Body of pancreas (tissue), 4 donors: ENCODE data around the gene CCDC117. TPM values are rescaled to one million over a fixed set of nuclear protein-coding genes. Genes with fewer than 3 reads are reported as not detected.
A peak's percentile ranks its signal among the peaks of the same experiment; 100 is the strongest.

ENCODE experiments used
- ATAC-seq: fragments of 150-250 bp; one replicate; pipeline ENCODE4 v1.9.1; 2016
- DNase-seq, 4 donors: peaks; one replicate each; pipeline ENCODE4 v3.0.0-alpha.2; 2019
- H3K27ac ChIP-seq, 4 donors: fragments of 200-600 bp; sonication (generic); 1 replicate in 3 of 4; 2 replicates in 1 of 4; pipeline versions ENCODE4 v1.5.1 to v1.6.1; 2016 to 2019; ENCODE audit warnings: mild to moderate bottlenecking in 1 of 4, mixed read lengths in 1 of 4, moderate library complexity in 1 of 4
- H3K27me3 ChIP-seq, 2 donors: fragments of 200-600 bp; sonication (generic); one replicate each; pipeline ENCODE4 v1.6.0; 2016; ENCODE audit warnings: mild to moderate bottlenecking in 1 of 2
- H3K36me3 ChIP-seq, 2 donors: fragments of 200-600 bp; sonication (generic); replicated peaks in 1 of 2; 2 replicates each; pipeline ENCODE4 v1.5.1; 2016; ENCODE audit warnings: low read depth in 2 of 2; ENCODE audit not compliant: insufficient read depth in 1 of 2
- H3K4me1 ChIP-seq: fragments of 200-600 bp; sonication (generic); one replicate; pipeline ENCODE4 v1.6.0; 2016
- H3K4me3 ChIP-seq, 2 donors: fragments of 200-600 bp; sonication (generic); 1 replicate in 1 of 2; 2 replicates in 1 of 2; pipeline ENCODE4 v1.5.1; 2016 to 2019
- H3K9me3 ChIP-seq, 3 donors: fragments of 200-600 bp; sonication (generic); 1 replicate in 2 of 3; 2 replicates in 1 of 3; pipeline ENCODE4 v1.5.1; 2016
- POLR2A ChIP-seq, 3 donors: fragments of 450-650 bp; IDR thresholded peaks; one replicate each; pipeline ENCODE4 v1.6.1; 2016; ENCODE audit warnings: antibody characterized with exemption in 3 of 3, mild to moderate bottlenecking in 2 of 3
- WGBS, 2 donors: methylation state at CpG; one replicate each; pipeline ENCODE4 v1.1.5; 2017; 5-methylcytosine and 5-hydroxymethylcytosine counted together
- intact Hi-C: fragments of 100-400 bp; cut with DNase I; formaldehyde crosslinking; loops from one replicate; pipeline ENCODE4 v1.15.1; 2023
- total RNA-seq, 2 donors: library from RNA; depleted of rRNA; stranded (reverse); fragments of >200 nt; gene quantifications; one replicate each; pipeline ENCODE4 v1.1.0, GENCODE V29; 2016
- TF ChIP-seq, protein P1 (sequence below), 7 experiments: fragments of 450-650 bp in 4 of 7; fragments of 200-600 bp in 3 of 7; sonication (generic) in 3 of 7; IDR thresholded peaks; one replicate each; pipeline ENCODE4 v1.5.1; 2016 to 2019; ENCODE audit warnings: antibody characterized with exemption in 7 of 7

The CCDC117 gene
- total RNA-seq, 2 donors from 2014 or later: 13.8 to 16.3 TPM

DNA sequence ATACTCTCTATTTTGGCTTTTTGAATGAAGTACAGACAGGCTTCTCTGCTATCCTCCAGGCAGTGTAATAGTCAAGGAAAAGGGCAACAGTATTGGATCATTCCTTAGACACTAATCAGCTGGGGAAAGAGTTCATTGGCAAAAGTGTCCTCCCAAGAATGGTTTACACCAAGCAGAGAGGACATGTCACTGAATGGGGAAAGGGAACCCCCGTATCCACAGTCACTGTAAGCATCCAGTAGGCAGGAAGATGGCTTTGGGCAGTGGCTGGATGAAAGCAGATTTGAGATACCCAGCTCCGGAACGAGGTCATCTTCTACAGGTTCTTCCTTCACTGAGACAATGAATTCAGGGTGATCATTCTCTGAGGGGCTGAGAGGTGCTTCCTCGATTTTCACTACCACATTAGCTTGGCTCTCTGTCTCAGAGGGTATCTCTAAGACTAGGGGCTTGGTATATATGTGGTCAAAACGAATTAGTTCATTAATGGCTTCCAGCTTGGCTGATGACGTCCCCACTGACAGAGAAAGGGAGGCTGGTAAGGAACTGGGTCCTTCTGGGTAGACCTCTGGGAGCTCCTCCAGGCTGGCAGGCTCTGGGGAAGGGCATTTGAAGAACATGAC is 22.7 kb downstream of the CCDC117 start:
- peaks cover 16 to 32% of the 10 kb centered on the region in 2 donors for H3K36me3 ChIP-seq
- ATAC-seq: no peak
- H3K4me3 ChIP-seq: peak overlapping the region; percentile 8 to 21
- peak in 1 of 4 donors; percentile 45 for DNase-seq
- H3K4me1 ChIP-seq: peaks cover 55% of the 10 kb centered on the region
- H3K27ac ChIP-seq: peak overlapping the region; percentile 53 to 100 (median 100)
- TF ChIP-seq POLR2A (IDR thresholded peaks at IDR 0.05): no peak
- TF ChIP-seq, protein P1, sequence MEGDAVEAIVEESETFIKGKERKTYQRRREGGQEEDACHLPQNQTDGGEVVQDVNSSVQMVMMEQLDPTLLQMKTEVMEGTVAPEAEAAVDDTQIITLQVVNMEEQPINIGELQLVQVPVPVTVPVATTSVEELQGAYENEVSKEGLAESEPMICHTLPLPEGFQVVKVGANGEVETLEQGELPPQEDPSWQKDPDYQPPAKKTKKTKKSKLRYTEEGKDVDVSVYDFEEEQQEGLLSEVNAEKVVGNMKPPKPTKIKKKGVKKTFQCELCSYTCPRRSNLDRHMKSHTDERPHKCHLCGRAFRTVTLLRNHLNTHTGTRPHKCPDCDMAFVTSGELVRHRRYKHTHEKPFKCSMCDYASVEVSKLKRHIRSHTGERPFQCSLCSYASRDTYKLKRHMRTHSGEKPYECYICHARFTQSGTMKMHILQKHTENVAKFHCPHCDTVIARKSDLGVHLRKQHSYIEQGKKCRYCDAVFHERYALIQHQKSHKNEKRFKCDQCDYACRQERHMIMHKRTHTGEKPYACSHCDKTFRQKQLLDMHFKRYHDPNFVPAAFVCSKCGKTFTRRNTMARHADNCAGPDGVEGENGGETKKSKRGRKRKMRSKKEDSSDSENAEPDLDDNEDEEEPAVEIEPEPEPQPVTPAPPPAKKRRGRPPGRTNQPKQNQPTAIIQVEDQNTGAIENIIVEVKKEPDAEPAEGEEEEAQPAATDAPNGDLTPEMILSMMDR (IDR thresholded peaks at IDR 0.05): no peak
- 22 to 35% methylated on average over 4 to 6 of the region's 6 CpGs for WGBS, 2 donors
- H3K27me3 ChIP-seq: no peaks in the 10 kb centered on the region
- H3K9me3 ChIP-seq: no peaks in the 10 kb centered on the region
- intact Hi-C loops: no loop called here

DNA sequence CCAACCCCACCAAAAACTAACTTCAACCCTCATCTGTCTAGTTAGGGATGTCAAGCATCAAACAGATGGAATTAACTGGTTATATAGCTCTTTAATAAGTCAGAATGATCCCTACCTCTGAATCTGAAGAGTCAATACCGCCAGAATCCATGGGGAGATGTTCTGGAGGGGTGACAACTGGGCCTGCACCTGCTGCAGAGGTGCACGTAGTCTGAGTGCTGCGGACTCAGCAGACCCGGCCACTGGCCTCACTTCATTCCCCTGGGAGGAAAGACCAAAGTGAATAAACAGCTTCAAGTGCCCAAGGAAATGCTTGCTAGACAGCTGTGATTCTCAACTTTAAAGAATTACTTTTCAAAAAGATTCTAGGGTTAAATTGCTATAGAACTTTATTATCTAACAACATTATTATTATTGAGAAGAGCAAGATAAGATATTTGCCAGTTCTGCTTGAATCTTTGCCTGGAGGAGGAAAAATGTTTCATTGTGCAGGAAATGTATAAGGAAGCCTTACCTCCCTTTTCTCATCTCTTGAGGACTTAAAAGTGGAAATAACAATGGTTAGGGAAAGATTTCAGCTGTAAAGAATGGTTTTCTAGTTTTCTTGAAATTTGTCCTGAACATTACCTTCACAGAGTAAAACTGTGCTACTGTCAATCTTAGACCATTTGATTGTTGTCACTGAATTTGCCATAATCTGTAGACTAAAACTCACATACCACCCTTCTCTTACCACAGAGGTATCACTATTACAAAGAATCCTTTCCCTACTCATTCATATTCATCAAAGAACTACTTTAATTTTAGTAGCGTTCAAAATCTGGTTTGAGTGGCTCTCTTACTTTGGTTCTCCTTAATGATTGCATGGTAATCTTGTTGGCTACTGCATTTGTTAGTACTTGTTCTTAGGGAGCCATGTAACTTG is 23.7 kb downstream of the CCDC117 start:
- intact Hi-C loops: no loop called here
- peaks cover 16 to 32% of the 10 kb centered on the region in 2 donors for H3K36me3 ChIP-seq
- peak in 1 of 3 donors; percentile 24 for TF ChIP-seq POLR2A (IDR thresholded peaks at IDR 0.05)
- TF ChIP-seq, protein P1 (IDR thresholded peaks at IDR 0.05): no peak
- peaks cover 52% of the 10 kb centered on the region for H3K4me1 ChIP-seq
- no peaks in the 10 kb centered on the region for H3K27me3 ChIP-seq
- DNase-seq (peak in 1 of 4 donors; percentile 35), ATAC-seq (no peak)
- peak overlapping the region; percentile 21 to 63 for H3K4me3 ChIP-seq
- WGBS, 2 donors: 40 to 46% methylated on average over 5 of the region's 5 CpGs
- peak overlapping the region; percentile 53 to 100 (median 100) for H3K27ac ChIP-seq
- H3K9me3 ChIP-seq: no peaks in the 10 kb centered on the region

DNA sequence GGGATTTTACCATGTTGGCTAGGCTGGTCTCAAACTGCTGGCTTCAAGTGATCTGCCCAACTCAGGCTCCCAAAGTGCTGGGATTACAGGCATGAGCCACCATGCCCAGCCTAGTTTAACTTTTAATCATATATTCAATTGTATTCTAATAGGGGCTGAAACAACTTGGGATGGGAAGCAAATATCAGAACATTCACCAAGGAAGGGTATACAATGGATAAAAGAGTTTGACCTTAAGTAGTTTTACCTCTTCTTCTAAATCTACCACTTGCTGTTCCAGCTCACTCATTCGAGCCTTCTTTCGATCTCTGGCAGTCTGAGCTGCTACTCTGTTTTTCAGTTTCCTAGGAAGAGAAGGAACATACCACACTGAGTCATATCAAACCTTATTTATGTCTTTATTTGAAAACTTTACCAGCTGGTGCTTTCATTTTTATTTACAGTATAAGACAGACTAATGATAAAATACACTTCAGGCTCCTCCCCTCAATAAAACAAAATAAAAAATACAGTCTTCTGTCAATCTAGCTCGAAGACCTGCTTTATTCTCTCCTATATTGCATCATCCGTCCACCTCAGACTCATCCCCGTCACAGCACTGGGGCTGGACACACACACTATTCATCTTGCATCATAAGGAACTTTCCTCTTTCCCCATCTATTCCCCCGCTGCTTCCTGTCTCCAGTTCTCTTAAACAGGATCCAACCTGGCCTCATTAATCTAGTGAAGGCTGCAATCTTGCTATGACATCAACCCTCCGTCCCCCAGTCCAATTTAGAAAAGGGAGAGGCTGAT is 26.5 kb downstream of the CCDC117 start:
- H3K27me3 ChIP-seq: no peaks in the 10 kb centered on the region
- H3K36me3 ChIP-seq: peaks cover 15 to 29% of the 10 kb centered on the region in 2 donors
- TF ChIP-seq, protein P1 (IDR thresholded peaks at IDR 0.05): no peak
- peak in 2 of 3 donors; percentile 65 to 66 for TF ChIP-seq POLR2A (IDR thresholded peaks at IDR 0.05)
- intact Hi-C loops: no loop called here
- H3K4me1 ChIP-seq: peaks cover 50% of the 10 kb centered on the region
- no peaks in the 10 kb centered on the region for H3K9me3 ChIP-seq
- peak overlapping the region; percentile 98 to 100 (median 100) for H3K27ac ChIP-seq
- ATAC-seq (no peak), DNase-seq (peak; percentile 33 to 73 (median 50))
- peak overlapping the region; percentile 63 to 94 for H3K4me3 ChIP-seq
- WGBS, 2 donors: 1 to 2% methylated on average over 7 of the region's 7 CpGs

DNA sequence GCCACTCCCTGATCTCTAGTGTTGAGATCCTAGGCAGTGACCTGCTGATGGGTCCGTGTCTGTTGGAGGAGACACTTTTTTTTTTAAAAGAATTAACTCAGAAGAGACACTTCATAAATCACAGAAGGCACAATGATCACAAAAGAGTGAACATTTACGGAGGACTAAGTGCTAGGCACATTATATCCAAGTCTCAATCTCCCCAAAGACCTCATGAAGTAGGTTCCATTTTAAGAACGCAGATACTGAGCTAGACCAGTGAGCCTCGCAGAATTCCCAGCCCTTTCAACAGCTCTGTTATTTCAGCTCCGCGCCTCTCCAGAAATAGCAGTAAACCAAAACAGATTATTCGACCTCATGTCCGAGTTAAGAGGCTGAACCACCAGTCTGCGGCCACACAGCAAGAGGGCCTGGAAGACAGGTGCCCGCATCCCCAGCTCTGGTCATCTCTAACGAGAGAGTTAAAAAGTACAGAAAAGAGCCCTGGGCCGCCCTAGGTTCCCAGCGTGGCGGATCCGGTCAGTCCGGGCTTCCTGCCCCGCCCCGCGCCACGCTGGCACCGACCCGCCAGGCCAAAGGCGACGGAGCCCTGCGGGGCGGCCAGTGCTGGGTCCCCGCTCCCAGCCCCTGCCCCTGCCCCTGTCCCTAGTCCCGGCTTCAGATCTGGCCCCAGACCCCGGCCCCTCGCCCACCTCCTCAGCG is 27.3 kb downstream of the CCDC117 start:
- Histone ChIP-seq H3K4me1 (peaks cover 50% of the 10 kb centered on the region), H3K36me3 (peaks cover 13 to 28% of the 10 kb centered on the region in 2 donors), H3K9me3 (no peaks in the 10 kb centered on the region), H3K27ac (peak overlapping the region; percentile 98 to 100 (median 100)), H3K4me3 (peak overlapping the region; percentile 63 to 94), H3K27me3 (no peaks in the 10 kb centered on the region)
- intact Hi-C loops: no loop called here
- ATAC-seq (peak; percentile 42), DNase-seq (peak; percentile 59 to 70 (median 66))
- no peak for TF ChIP-seq POLR2A (IDR thresholded peaks at IDR 0.05)
- TF ChIP-seq, protein P1 (IDR thresholded peaks at IDR 0.05): no peak
- 0% methylated on average over 11 to 28 of the region's 31 CpGs for WGBS, 2 donors
